ENCODE data around the gene SART3. TPM values are rescaled to one million over a fixed set of nuclear protein-coding genes. Genes with fewer than 3 reads are reported as not detected.
A peak's percentile ranks its signal among the peaks of the same experiment; 100 is the strongest.

The SART3 gene
- polyA plus RNA-seq, 1 of the 3 experiments (the other 2 are of a cell fraction) = 28.9 TPM

DNA sequence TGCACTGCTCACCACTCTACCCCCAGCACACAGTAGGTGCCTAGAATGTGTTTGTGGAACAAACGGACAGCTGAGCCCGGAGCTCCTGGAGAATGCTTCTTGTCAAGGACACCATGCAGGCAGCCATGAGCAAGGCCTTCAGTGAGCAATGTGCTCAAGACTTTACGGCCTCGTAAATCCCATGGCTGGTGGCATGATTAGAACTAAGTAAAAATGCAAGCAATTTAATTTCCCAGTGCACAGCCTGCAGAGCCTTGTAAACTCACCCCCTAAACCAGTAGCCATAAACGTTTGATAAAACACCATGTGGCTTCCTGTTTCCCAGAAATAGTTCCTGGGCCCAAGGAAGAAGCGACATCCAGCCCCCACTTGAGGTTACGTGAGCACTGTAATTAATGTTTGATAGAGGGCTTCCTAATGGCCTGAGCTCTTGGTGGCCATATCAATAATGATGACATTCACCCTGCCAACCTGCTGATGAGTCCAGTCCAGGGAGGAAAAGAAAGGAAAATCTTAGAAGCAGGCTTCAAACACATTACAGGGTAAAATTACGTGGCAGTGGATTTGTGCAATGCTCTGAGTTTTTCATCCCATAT is 82.3 kb downstream of the SART3 start:
- Histone ChIP-seq H3K4me1 (ENCODE audit: control insufficient read depth in 1 of 2, insufficient read depth in 2 of 2, low read depth in 1 of 2, low read length in 1 of 2) (peaks cover 0 to 20% of the 10 kb centered on the region in 2 experiments; a peak in 1 of 4 replicates), H3K27ac (ENCODE audit: low read depth in 2 of 2, low read length in 1 of 2) (no peak overlapping the region), H3K79me2 (ENCODE audit: insufficient read depth) (no peaks in the 10 kb centered on the region), H3K9ac (no peak overlapping the region), H3K4me3 (ENCODE audit: low read depth in 2 of 2, low read length in 1 of 2) (no peak overlapping the region), H3F3A (replicated peaks; ENCODE audit: insufficient read depth) (no peaks in the 10 kb centered on the region), H3K4me2 (no peak overlapping the region), H4K20me1 (ENCODE audit: insufficient read depth) (no peaks in the 10 kb centered on the region), H3K27me3 (ENCODE audit: insufficient read depth) (no peaks in the 10 kb centered on the region), H3K9me2 (no peaks in the 10 kb centered on the region), H3K36me3 (replicated peaks in 1 of 2; ENCODE audit: control insufficient read depth in 1 of 2, insufficient read depth in 2 of 2, low read length in 1 of 2) (no peaks in the 10 kb centered on the region), H2AFZ (ENCODE audit: low read depth) (no peak overlapping the region), H3K9me3 (no peaks in the 10 kb centered on the region)
- DNase-seq = no peak
- TF ChIP-seq RCOR1 (IDR thresholded peaks at IDR 0.05; ENCODE audit: low read length) (no peak), EZH2phosphoT487 (IDR thresholded peaks at IDR 0.05; ENCODE audit: borderline replicate concordance, low read depth) (no peak), NRF1 (IDR thresholded peaks at IDR 0.05; ENCODE audit: low read depth, low read length) (no peak), RFX5 (IDR thresholded peaks at IDR 0.05; ENCODE audit: low read length) (no peak), ELF1 (IDR thresholded peaks at IDR 0.05) (no peak)
- TF ChIP-seq, protein P1, sequence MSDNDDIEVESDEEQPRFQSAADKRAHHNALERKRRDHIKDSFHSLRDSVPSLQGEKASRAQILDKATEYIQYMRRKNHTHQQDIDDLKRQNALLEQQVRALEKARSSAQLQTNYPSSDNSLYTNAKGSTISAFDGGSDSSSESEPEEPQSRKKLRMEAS (IDR thresholded peaks at IDR 0.05; ENCODE audit: low read depth) = no peak
- TF ChIP-seq, protein P2, sequence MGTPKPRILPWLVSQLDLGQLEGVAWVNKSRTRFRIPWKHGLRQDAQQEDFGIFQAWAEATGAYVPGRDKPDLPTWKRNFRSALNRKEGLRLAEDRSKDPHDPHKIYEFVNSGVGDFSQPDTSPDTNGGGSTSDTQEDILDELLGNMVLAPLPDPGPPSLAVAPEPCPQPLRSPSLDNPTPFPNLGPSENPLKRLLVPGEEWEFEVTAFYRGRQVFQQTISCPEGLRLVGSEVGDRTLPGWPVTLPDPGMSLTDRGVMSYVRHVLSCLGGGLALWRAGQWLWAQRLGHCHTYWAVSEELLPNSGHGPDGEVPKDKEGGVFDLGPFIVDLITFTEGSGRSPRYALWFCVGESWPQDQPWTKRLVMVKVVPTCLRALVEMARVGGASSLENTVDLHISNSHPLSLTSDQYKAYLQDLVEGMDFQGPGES (IDR thresholded peaks at IDR 0.05; ENCODE audit: low read depth, low read length) = no peak
- WGBS (ENCODE audit: low lambda C conversion rate) = 36% methylated on average over 8 of the region's 8 CpGs
- ChIA-PET POLR2A (no interaction called here), CTCF (interaction anchor here (1.4 to 2.1 kb wide), 3 partner anchors 16 to 486 kb away, joined by 3 to 6 read pairs (median 4); no protein-coding TSS in a partner anchor)

DNA sequence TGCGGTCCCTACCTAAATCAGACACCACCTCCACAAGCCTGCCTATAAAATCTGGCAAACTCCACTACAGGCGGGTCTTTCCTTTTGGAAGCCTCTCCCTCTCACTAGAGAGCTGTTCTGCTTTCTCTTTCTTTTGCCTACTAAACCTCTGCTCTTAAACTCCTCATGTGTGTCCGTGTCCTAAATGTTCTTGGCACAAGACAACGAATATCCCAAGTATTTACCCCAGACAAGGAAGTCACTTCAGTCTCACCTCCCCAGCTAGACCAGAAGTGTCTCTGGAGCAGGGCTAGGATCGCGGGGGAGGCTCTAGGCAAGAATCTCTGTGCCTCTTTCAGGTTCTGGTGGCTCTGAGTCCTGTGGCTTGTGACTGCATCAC is 83.1 kb downstream of the SART3 start:
- Histone ChIP-seq H3K36me3 (replicated peaks in 1 of 2; ENCODE audit: control insufficient read depth in 1 of 2, insufficient read depth in 2 of 2, low read length in 1 of 2) (no peaks in the 10 kb centered on the region), H3K4me2 (no peak overlapping the region), H3K4me3 (ENCODE audit: low read depth in 2 of 2, low read length in 1 of 2) (no peak overlapping the region), H3K9ac (no peak overlapping the region), H3K27ac (ENCODE audit: low read depth in 2 of 2, low read length in 1 of 2) (no peak overlapping the region), H3F3A (replicated peaks; ENCODE audit: insufficient read depth) (no peaks in the 10 kb centered on the region), H2AFZ (ENCODE audit: low read depth) (peak overlapping the region; percentile 2; the same call in 1 of the 2 replicates), H3K79me2 (ENCODE audit: insufficient read depth) (no peaks in the 10 kb centered on the region), H3K9me2 (no peaks in the 10 kb centered on the region), H3K9me3 (no peaks in the 10 kb centered on the region), H3K4me1 (ENCODE audit: control insufficient read depth in 1 of 2, insufficient read depth in 2 of 2, low read depth in 1 of 2, low read length in 1 of 2) (peaks cover 0 to 13% of the 10 kb centered on the region in 2 experiments; a peak in 1 of 4 replicates), H3K27me3 (ENCODE audit: insufficient read depth) (no peaks in the 10 kb centered on the region), H4K20me1 (ENCODE audit: insufficient read depth) (no peaks in the 10 kb centered on the region)
- POLR2A ChIA-PET = no interaction called here
- CTCF ChIA-PET = interaction anchor here (1.4 kb wide), 1 partner anchor 20 kb away, joined by 3 read pairs; no protein-coding TSS in a partner anchor
- no peak for DNase-seq
- WGBS (ENCODE audit: low lambda C conversion rate) = 38% methylated on average over 6 of the region's 6 CpGs
- TF ChIP-seq SMC3 (IDR thresholded peaks at IDR 0.05; ENCODE audit: low read depth, low read length) = no peak
- no peak for TF ChIP-seq TEAD4 (IDR thresholded peaks at IDR 0.05; ENCODE audit: borderline replicate concordance, insufficient read depth)
- no peak for TF ChIP-seq RXRA (IDR thresholded peaks at IDR 0.05; ENCODE audit: borderline replicate concordance, low read depth)
- TF ChIP-seq FOSL2 (IDR thresholded peaks at IDR 0.05; ENCODE audit: borderline replicate concordance, low read depth) = no peak
- TF ChIP-seq, protein P3, sequence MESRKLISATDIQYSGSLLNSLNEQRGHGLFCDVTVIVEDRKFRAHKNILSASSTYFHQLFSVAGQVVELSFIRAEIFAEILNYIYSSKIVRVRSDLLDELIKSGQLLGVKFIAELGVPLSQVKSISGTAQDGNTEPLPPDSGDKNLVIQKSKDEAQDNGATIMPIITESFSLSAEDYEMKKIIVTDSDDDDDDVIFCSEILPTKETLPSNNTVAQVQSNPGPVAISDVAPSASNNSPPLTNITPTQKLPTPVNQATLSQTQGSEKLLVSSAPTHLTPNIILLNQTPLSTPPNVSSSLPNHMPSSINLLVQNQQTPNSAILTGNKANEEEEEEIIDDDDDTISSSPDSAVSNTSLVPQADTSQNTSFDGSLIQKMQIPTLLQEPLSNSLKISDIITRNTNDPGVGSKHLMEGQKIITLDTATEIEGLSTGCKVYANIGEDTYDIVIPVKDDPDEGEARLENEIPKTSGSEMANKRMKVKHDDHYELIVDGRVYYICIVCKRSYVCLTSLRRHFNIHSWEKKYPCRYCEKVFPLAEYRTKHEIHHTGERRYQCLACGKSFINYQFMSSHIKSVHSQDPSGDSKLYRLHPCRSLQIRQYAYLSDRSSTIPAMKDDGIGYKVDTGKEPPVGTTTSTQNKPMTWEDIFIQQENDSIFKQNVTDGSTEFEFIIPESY (IDR thresholded peaks at IDR 0.05; ENCODE audit: borderline replicate concordance, low read depth) = no peak
- TF ChIP-seq, protein P4, sequence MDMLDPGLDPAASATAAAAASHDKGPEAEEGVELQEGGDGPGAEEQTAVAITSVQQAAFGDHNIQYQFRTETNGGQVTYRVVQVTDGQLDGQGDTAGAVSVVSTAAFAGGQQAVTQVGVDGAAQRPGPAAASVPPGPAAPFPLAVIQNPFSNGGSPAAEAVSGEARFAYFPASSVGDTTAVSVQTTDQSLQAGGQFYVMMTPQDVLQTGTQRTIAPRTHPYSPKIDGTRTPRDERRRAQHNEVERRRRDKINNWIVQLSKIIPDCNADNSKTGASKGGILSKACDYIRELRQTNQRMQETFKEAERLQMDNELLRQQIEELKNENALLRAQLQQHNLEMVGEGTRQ (IDR thresholded peaks at IDR 0.05; ENCODE audit: borderline replicate concordance, low read depth, low read length) = no peak
- TF ChIP-seq GATA2 (CRISPR knock-in tag; IDR thresholded peaks at IDR 0.05) = no peak
- no peak for TF ChIP-seq YY1 (IDR thresholded peaks at IDR 0.05; ENCODE audit: low read depth)
